Activated T-helper 1 cell treated with anti-CD3 and anti-CD28 coated beads, Interleukin-12 subunit alpha, Interleukin-12 subunit beta, Interleukin-2, Interleukin-4 antibody, amounts not matched to agents 30 ng/mL and 10 ng/mL and 1 ng/mL, durations not matched to agents 14 hours and 24 hours and 36 hours (primary cell): ENCODE data around the gene SPIN1. TPM values are rescaled to one million over a fixed set of nuclear protein-coding genes. Genes with fewer than 3 reads are reported as not detected.

Source experiments
- DNase-seq: peaks from one replicate; pipeline ENCODE4 v3.0.0; 2021; ENCODE audit warnings: low spot score
- H3K27ac Mint-ChIP-seq: one replicate; pipeline ENCODE4 v1.8.0; 2021; ENCODE audit warnings: mild to moderate bottlenecking, mixed read lengths
- H3K27me3 Mint-ChIP-seq: one replicate; pipeline ENCODE4 v1.8.0; 2022; ENCODE audit warnings: mild to moderate bottlenecking, moderate library complexity, mixed read lengths; ENCODE audit not compliant: insufficient read depth
- H3K36me3 Mint-ChIP-seq: one replicate; pipeline ENCODE4 v1.8.0; 2021; ENCODE audit warnings: low read depth, mixed read lengths
- H3K4me1 Mint-ChIP-seq: one replicate; pipeline ENCODE4 v1.8.0; 2021; ENCODE audit warnings: low read depth, mixed read lengths
- H3K4me3 Mint-ChIP-seq: one replicate; pipeline ENCODE4 v1.8.0; 2021; ENCODE audit warnings: mild to moderate bottlenecking, moderate library complexity, mixed read lengths
- H3K9me3 Mint-ChIP-seq: one replicate; pipeline ENCODE4 v1.8.0; 2021; ENCODE audit warnings: mixed read lengths
- intact Hi-C: fragments of 100-400 bp; cut with micrococcal nuclease; formaldehyde crosslinking; loops from one replicate; pipeline ENCODE4 v1.15.1; 2024
- total RNA-seq: library from RNA; stranded (reverse); gene quantifications from 2 replicates; pipeline ENCODE4 v1.2.3, GENCODE V29; 2022

Gene SPIN1
- total RNA-seq, 1 donor from 2014 or later = 39.1 TPM

DNA sequence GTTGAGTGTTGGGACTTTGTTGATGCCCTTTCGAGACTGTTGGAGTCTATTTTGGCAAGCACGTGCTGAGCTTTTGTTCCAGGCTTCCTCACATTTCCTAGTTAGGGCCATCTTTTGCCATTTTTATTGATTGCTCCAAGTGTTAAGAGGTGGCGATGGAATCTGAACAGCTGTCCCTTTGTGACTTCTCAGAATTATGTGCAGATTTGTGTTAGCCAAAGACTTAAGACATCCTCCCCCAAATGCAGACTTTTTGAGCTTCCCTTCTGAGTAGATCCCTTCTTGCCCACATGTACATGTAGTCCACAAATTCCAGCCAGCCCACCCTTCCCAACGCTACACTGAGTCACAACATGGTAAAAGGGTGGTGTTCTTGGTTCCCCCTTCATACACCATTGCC lies 59.2 kb downstream of the SPIN1 start:
- intact Hi-C loops = no loop called here
- no peak for DNase-seq
- no peak overlapping the region for H3K4me3 Mint-ChIP-seq
- peaks cover 25% of the 10 kb centered on the region for H3K4me1 Mint-ChIP-seq
- H3K36me3 Mint-ChIP-seq = peaks cover 26% of the 10 kb centered on the region
- no peak overlapping the region for H3K27ac Mint-ChIP-seq
- no peaks in the 10 kb centered on the region for H3K27me3 Mint-ChIP-seq
- H3K9me3 Mint-ChIP-seq = peaks cover 8% of the 10 kb centered on the region

DNA sequence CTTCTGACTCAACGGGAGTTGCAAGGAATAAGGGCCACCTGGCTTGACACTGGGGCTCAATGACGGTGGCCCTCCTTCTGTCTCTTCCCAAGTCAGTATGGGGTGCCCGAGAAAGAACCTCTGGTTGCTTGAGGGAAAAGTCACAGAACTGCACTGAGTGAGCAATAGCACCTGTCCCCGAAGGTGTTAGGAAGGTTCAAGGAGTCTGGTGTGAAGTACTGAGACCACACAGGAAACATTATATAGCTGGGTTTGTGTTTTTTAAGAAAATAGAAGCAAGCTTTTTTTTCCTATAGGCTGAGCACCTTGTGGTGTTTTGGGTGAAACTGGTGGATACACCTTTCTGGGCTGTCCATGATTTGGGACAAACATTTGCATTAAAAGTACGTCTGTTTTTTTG lies 62.9 kb downstream of the SPIN1 start:
- DNase-seq = no peak
- intact Hi-C loops = no loop called here
- no peak overlapping the region for H3K4me3 Mint-ChIP-seq
- peaks cover 26% of the 10 kb centered on the region for H3K4me1 Mint-ChIP-seq
- H3K9me3 Mint-ChIP-seq = peaks cover 4% of the 10 kb centered on the region
- H3K27me3 Mint-ChIP-seq = no peaks in the 10 kb centered on the region
- peaks cover 16% of the 10 kb centered on the region for H3K36me3 Mint-ChIP-seq
- H3K27ac Mint-ChIP-seq = no peak overlapping the region

DNA sequence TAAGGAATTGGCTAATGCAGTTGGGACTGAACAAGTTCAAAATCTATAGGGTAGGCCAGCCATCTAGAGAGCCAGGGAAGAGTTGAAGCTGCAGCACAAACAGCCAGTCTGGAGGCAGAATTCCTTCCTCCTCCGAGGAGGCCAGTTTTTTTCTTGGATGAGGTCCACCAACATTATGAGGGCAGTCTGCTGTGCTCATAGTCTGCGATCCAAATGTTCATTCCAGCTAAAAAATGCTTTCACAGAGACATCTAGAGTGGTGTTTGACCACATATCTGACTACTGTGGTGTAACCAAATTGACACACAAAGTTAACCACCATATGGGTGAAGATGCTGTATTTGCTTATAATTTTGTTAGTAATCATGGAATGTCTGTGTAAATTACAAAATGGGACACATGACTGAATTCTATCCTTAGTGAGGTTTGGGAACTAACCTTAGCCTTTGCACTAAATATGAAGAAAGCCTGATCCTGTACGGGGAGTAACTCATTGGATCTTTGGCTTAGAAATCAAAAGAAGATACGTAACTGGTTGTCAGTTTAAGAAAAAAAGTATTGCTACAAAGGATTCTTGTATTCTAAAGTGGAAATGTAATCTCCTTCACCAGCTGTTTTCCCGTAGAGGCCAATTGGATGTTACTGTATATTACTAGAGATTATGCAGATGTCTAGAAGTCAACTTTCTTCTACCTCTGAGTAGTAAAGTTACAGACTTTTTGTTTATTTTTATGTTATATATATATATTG lies 70.6 kb downstream of the SPIN1 start:
- H3K4me3 Mint-ChIP-seq = no peak overlapping the region
- intact Hi-C loops = no loop called here
- peaks cover 13% of the 10 kb centered on the region for H3K36me3 Mint-ChIP-seq
- no peaks in the 10 kb centered on the region for H3K9me3 Mint-ChIP-seq
- H3K27ac Mint-ChIP-seq = no peak overlapping the region
- no peaks in the 10 kb centered on the region for H3K27me3 Mint-ChIP-seq
- no peak for DNase-seq
- peaks cover 11% of the 10 kb centered on the region for H3K4me1 Mint-ChIP-seq

DNA sequence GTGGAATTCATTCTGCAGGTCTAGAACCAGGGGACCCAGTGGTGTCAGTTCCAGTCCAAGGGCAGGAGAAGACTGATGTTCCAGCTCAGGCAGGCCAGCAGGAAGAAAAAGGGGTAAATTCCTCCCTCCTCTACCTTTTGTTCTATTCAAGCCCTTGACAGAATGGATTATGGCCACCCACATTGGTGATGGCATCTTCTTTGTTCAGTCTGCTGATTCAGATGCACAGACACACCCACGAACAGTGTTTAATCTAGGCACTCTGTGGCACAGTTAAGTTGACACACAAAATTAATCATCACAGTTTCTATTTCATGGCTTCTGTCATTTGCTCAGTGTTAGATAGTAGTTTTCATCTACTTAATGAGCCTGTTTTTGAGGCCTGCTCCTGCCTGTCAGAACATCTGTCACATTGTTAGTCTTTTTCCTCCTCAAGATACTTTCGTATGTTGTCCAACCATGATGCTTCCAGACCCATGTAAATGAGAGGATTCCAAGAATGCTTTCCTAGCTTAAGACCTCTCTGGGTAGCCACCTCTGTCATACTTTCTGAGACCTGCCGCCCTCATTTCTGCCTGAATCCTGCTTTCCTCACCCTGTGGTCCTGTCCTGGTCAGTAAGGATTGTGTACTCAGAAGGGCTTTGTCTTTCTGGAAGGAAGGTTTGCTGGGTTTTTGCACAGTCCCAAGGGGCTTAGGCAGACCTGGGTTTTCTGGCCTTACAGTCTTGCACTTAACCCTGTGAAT lies 72.5 kb downstream of the SPIN1 start:
- Mint-ChIP-seq H3K27ac (peak overlapping the region; percentile 41), H3K36me3 (peaks cover 20% of the 10 kb centered on the region), H3K9me3 (no peaks in the 10 kb centered on the region), H3K4me3 (no peak overlapping the region), H3K4me1 (peaks cover 17% of the 10 kb centered on the region), H3K27me3 (no peaks in the 10 kb centered on the region)
- intact Hi-C loops = loop anchor here (1.0 to 2.0 kb wide), 2 partner anchors 17 to 42 kb away; no protein-coding TSS in a partner anchor
- DNase-seq = no peak

DNA sequence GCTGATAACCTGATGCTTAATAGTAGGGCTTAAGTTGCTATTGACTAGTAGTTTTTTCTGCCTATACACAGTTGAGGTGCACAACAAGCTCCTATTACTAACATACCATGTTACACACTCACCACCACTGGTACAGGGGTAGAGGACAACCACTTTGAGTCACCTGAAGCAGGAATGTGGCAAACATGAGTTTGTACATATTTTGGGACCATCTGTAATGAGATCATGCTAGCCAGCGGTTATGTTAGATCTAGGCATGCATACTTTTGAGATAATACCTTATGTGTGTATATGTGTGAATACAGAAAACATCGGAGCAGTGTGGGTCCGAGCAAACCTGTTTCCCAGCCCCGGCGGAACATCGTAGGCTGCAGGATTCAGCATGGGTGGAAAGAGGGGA lies 73.9 kb downstream of the SPIN1 start:
- Mint-ChIP-seq H3K36me3 (peaks cover 13% of the 10 kb centered on the region), H3K4me3 (no peak overlapping the region), H3K9me3 (no peaks in the 10 kb centered on the region), H3K4me1 (peaks cover 17% of the 10 kb centered on the region), H3K27ac (no peak overlapping the region), H3K27me3 (no peaks in the 10 kb centered on the region)
- intact Hi-C loops = no loop called here
- DNase-seq = no peak

DNA sequence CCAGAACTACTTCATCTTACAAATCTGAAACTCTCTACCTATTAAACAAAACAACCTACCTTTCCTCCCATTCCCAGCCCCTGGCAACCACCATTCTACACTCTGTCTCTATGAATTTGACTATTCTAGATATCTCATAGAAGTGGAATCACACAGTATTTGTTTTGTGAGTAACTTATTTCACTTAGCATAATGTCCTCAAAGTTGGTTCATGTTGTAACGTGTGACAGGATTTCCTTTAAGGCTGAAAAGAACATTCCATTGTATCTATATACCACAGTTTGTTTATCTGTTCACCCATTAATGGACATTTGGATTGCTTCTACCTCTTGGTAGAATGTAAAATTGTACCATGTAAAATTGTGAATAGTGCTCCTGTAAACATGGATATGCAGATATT lies 76.6 kb downstream of the SPIN1 start:
- no peaks in the 10 kb centered on the region for H3K9me3 Mint-ChIP-seq
- H3K27ac Mint-ChIP-seq = peak overlapping the region; percentile 23
- DNase-seq = no peak
- intact Hi-C loops = no loop called here
- peaks cover 17% of the 10 kb centered on the region for H3K4me1 Mint-ChIP-seq
- H3K4me3 Mint-ChIP-seq = no peak overlapping the region
- no peaks in the 10 kb centered on the region for H3K27me3 Mint-ChIP-seq
- H3K36me3 Mint-ChIP-seq = peaks cover 18% of the 10 kb centered on the region

DNA sequence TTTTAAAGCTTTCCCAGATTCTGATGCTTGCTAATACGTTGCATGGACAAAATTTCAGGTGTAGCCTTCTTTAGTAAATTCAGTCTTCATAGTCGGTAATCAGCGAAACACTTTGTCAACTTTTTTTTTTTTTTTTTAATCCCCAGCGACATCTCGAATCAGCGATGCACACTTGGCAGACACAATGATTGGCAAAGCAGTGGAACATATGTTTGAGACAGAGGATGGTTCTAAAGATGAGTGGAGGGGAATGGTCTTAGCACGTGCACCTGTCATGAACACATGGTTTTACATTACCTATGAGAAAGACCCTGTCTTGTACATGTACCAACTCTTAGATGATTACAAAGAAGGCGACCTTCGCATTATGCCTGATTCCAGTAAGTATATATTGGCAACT lies 80.0 kb downstream of the SPIN1 start:
- no peak overlapping the region for H3K27ac Mint-ChIP-seq
- H3K36me3 Mint-ChIP-seq = peaks cover 13% of the 10 kb centered on the region
- no peak for DNase-seq
- H3K4me1 Mint-ChIP-seq = peaks cover 17% of the 10 kb centered on the region
- no peaks in the 10 kb centered on the region for H3K27me3 Mint-ChIP-seq
- intact Hi-C loops = no loop called here
- no peak overlapping the region for H3K4me3 Mint-ChIP-seq
- H3K9me3 Mint-ChIP-seq = no peaks in the 10 kb centered on the region

DNA sequence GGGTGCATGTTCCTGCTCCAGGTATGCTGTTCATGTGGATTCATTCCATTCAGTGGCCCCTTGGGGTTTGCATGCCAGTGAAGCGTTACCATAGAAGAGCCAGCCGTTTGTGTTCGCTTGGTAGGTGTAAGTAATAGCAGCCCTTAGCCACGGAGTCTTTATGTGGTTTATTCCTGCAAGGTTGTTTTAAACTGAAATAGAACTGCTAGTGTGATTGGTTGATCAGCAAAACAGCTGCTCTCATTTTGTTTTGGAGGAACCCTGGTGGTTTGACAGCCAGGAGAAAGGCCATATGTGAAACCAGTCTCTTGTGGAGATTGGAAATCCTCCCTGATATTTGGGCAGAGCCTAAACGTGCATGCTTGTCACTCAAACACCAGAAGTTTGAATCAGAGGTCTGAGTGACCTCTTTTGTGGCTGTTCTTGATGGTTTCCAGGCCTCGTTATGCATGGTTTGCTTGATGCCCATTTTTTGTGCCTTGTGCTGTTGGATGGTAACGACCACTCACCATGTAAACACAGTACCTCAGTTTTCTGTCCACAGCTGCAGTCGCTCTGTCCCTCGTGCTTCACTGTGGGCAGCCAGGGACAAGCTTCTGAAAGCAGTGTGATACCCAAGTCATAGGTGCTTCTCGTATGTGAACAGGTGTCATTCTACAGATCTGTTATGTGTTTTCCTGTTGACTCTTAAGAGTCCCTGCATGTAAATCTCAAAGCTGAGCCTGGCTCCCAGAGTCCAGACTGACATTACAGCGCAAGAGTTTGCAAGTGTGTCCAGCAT lies 88.4 kb downstream of the SPIN1 start:
- H3K4me3 Mint-ChIP-seq = no peak overlapping the region
- H3K27ac Mint-ChIP-seq = peak overlapping the region; percentile 69
- H3K4me1 Mint-ChIP-seq = peaks cover 25% of the 10 kb centered on the region
- no peak for DNase-seq
- intact Hi-C loops = loop anchor here (1.0 to 5.0 kb wide), 6 partner anchors 16 to 172 kb away; partner anchors contain the start of gene NXNL2
- H3K36me3 Mint-ChIP-seq = peaks cover 12% of the 10 kb centered on the region
- no peaks in the 10 kb centered on the region for H3K9me3 Mint-ChIP-seq
- no peaks in the 10 kb centered on the region for H3K27me3 Mint-ChIP-seq

DNA sequence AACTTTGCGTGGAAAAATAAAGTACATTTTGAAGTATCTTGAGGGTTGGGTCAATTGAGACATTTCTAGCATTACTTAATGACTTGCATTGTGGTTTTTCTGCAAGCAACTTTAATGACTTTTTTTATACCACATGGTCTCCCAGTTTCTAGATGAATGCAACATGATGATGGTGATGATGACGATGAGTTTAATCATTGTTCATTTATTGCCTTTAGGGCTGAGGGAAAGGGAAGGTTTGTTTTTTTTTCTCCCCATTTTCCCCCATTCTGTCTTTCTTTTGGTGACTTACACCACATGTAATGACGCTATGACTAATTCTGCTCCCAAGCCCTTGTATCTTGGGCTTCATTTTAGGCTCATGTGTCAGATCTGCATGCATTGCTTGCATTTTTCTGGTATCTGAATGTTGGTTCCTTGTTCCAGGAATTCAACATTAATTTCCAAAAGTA lies 89.1 kb downstream of the SPIN1 start:
- peaks cover 25% of the 10 kb centered on the region for H3K4me1 Mint-ChIP-seq
- H3K36me3 Mint-ChIP-seq = peaks cover 12% of the 10 kb centered on the region
- intact Hi-C loops = loop anchor here (1.0 to 5.0 kb wide), 6 partner anchors 17 to 173 kb away; partner anchors contain the start of gene NXNL2
- peak overlapping the region; percentile 69 for H3K27ac Mint-ChIP-seq
- H3K27me3 Mint-ChIP-seq = no peaks in the 10 kb centered on the region
- H3K9me3 Mint-ChIP-seq = no peaks in the 10 kb centered on the region
- no peak for DNase-seq
- peak overlapping the region; percentile 40 for H3K4me3 Mint-ChIP-seq

DNA sequence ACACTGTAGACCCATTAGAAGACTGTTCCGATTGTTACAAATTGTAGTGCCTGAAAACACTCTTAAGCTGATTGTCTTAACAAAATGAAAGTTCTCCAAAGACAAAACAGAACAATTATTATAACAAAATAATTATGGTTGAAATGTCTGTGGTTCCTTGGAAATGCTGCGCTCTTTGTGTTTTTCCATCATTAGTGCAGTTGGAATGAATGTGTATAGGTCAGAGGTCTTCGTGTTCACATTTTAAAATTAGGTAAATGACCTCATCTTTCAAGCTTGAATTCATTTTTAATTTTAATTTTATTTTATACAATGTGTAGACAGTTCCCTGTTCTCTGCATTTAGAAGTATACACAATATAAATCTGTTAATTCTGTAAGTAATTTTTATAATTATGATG lies 90.0 kb downstream of the SPIN1 start:
- Mint-ChIP-seq H3K27ac (no peak overlapping the region), H3K27me3 (no peaks in the 10 kb centered on the region), H3K4me3 (no peak overlapping the region), H3K36me3 (peaks cover 12% of the 10 kb centered on the region), H3K9me3 (no peaks in the 10 kb centered on the region), H3K4me1 (peaks cover 25% of the 10 kb centered on the region)
- intact Hi-C loops = loop anchor here (5.0 kb wide), 1 partner anchor 59 kb away; the partner anchor contains the start of gene NXNL2
- DNase-seq = no peak

DNA sequence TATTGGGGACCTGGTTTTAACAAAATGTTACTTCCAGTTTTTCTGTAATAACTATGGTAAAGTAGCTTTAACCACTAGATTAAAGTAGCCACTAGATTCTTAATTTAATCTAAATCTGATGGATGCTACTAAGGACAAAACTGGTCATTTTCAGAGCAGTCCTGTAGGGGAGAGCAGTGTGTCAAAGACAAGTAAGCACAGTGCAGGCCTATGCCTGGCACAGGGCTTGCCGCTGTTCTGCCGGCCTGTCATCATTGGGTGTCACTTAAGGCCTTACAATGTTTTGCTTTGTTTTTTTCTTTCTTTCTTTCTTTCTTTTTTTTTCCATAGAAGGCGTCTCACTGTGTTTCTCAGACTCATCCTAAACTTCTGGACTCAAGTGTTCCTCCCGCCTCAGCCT lies 93.7 kb downstream of the SPIN1 start:
- Mint-ChIP-seq H3K4me1 (peaks cover 13% of the 10 kb centered on the region), H3K36me3 (peaks cover 8% of the 10 kb centered on the region), H3K4me3 (no peak overlapping the region), H3K27me3 (no peaks in the 10 kb centered on the region), H3K9me3 (no peaks in the 10 kb centered on the region), H3K27ac (no peak overlapping the region)
- intact Hi-C loops = no loop called here
- no peak for DNase-seq

DNA sequence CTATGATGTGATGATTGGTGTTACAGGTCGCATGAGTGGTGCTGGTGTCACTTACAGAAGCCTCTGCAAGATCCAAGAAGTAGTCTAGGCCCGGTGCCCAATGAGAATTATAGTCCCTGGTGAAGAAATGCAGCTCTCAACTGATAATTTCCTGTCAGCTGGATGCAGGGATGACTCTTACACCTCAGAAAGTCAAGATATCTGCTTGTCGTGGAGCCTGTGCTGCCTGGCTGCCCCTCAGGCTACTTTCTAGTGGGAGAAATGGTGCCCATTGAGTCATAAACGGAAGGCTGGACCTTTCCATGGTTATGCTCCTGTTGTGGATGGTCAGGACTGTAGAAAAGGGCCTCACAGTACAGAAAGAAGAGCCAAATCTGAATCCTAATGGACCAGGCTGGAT lies 99.9 kb downstream of the SPIN1 start:
- peaks cover 2% of the 10 kb centered on the region for H3K36me3 Mint-ChIP-seq
- no peak for DNase-seq
- no peak overlapping the region for H3K27ac Mint-ChIP-seq
- H3K4me1 Mint-ChIP-seq = no peaks in the 10 kb centered on the region
- peaks cover 4% of the 10 kb centered on the region for H3K27me3 Mint-ChIP-seq
- H3K4me3 Mint-ChIP-seq = no peak overlapping the region
- no peaks in the 10 kb centered on the region for H3K9me3 Mint-ChIP-seq
- intact Hi-C loops = no loop called here
